OCI-LY3 (cell line): ENCODE data around the gene SMAD6.

ENCODE experiments used
- H2AFZ ChIP-seq: fragments of 200-600, 300-600 bp; shearing (Covaris generic); 2 replicates; pipeline ENCODE4 v1.6.0; 2014; ENCODE audit warnings: antibody characterized with exemption, low read depth, low read length
- H3K27ac ChIP-seq: fragments of 200-600, 300-600 bp; sonication (generic); 2 replicates; pipeline ENCODE4 v1.5.1; 2014; ENCODE audit warnings: mild to moderate bottlenecking, low read length, moderate library complexity, mixed read lengths
- H3K27me3 ChIP-seq: fragments of 200-600, 300-600 bp; sonication (generic); 2 replicates; pipeline ENCODE4 v1.6.1; 2014; ENCODE audit warnings: low read depth, low read length, mixed read lengths
- H3K36me3 ChIP-seq: fragments of 200-600, 300-600 bp; sonication (generic); replicated peaks from 2 replicates; pipeline ENCODE3; 2014; ENCODE audit warnings: low read depth, low read length, mixed read lengths
- H3K4me1 ChIP-seq: fragments of 300-600, 200-600 bp; sonication (generic); 2 replicates; pipeline ENCODE4 v1.6.1; 2014; ENCODE audit warnings: low read length, mixed read lengths
- H3K4me2 ChIP-seq: fragments of 200-600, 300-600 bp; sonication (generic); 2 replicates; pipeline ENCODE4 v1.6.1; 2014; ENCODE audit warnings: low read length, mixed read lengths
- H3K4me3 ChIP-seq: fragments of 300-600, 200-600 bp; sonication (generic); 2 replicates; pipeline ENCODE4 v1.5.1; 2014; ENCODE audit warnings: antibody characterized with exemption, mild to moderate bottlenecking, low read length, moderate library complexity
- H3K79me2 ChIP-seq: fragments of 300-600, 200-600 bp; shearing (Covaris generic); 2 replicates; pipeline ENCODE4 v1.6.1; 2014; ENCODE audit warnings: mild to moderate bottlenecking, low read length, mixed read lengths
- H3K9ac ChIP-seq: fragments of 300-600, 200-600 bp; shearing (Covaris generic); 2 replicates; pipeline ENCODE4 v1.6.0; 2014; ENCODE audit warnings: mild to moderate bottlenecking, low read length, moderate library complexity
- H3K9me3 ChIP-seq: fragments of 200-600, 300-600 bp; shearing (Covaris generic); 2 replicates; pipeline ENCODE4 v1.6.1; 2014; ENCODE audit warnings: low read length, mixed read lengths; ENCODE audit not compliant: insufficient read depth
- H4K20me1 ChIP-seq: fragments of 200-600, 300-600 bp; sonication (generic); 2 replicates; pipeline ENCODE4 v1.6.1; 2016; ENCODE audit warnings: low read length, mixed read lengths; ENCODE audit not compliant: insufficient read depth
- CTCF ChIP-seq: fragments of 200-600, 300-600 bp; sonication (generic); IDR thresholded peaks from 2 replicates; pipeline ENCODE4 v1.5.1; 2014; ENCODE audit warnings: antibody characterized with exemption, low read length, low read depth
- EZH2phosphoT487 ChIP-seq: fragments of 200-600 bp; shearing (Covaris generic); IDR thresholded peaks from 2 replicates; pipeline ENCODE4 v1.6.1; 2018; ENCODE audit warnings: antibody characterized with exemption, mixed run types, low read depth

The SMAD6 gene

GRCh38 chr15:66726386-66726785, 24.4 kb downstream of the SMAD6 start:
- Histone ChIP-seq H3K9me3 (no peaks in the 10 kb centered on the region), H4K20me1 (no peaks in the 10 kb centered on the region), H3K4me2 (no peak overlapping the region), H3K9ac (no peak overlapping the region), H3K27me3 (no peaks in the 10 kb centered on the region), H3K79me2 (no peaks in the 10 kb centered on the region), H2AFZ (no peak overlapping the region), H3K36me3 (no peaks in the 10 kb centered on the region), H3K4me1 (no peaks in the 10 kb centered on the region), H3K27ac (no peak overlapping the region), H3K4me3 (no peak overlapping the region)
- TF ChIP-seq EZH2phosphoT487 (no peak), CTCF (no peak)

- no peaks in the 10 kb centered on the region for H3K36me3 ChIP-seq
- no peak for TF ChIP-seq CTCF
- no peak for TF ChIP-seq EZH2phosphoT487
- no peak overlapping the region for H2AFZ ChIP-seq
- no peaks in the 10 kb centered on the region for H3K4me1 ChIP-seq
- no peak overlapping the region for H3K4me2 ChIP-seq
- no peaks in the 10 kb centered on the region for H3K79me2 ChIP-seq
- H3K27me3 ChIP-seq = no peaks in the 10 kb centered on the region
- no peaks in the 10 kb centered on the region for H4K20me1 ChIP-seq
- H3K4me3 ChIP-seq = no peak overlapping the region
- no peaks in the 10 kb centered on the region for H3K9me3 ChIP-seq
- no peak overlapping the region for H3K9ac ChIP-seq
- H3K27ac ChIP-seq = no peak overlapping the region
These were observed 27.4 kb downstream of the SMAD6 start for GRCh38 chr15:66729331-66729951.

GRCh38 chr15:66730168-66731021, 28.4 kb downstream of the SMAD6 start:
- no peaks in the 10 kb centered on the region for H3K27me3 ChIP-seq
- no peak overlapping the region for H3K4me2 ChIP-seq
- no peaks in the 10 kb centered on the region for H3K9me3 ChIP-seq
- H2AFZ ChIP-seq = no peak overlapping the region
- no peak overlapping the region for H3K4me3 ChIP-seq
- no peak overlapping the region for H3K27ac ChIP-seq
- H3K36me3 ChIP-seq = no peaks in the 10 kb centered on the region
- no peak overlapping the region for H3K9ac ChIP-seq
- no peaks in the 10 kb centered on the region for H4K20me1 ChIP-seq
- no peaks in the 10 kb centered on the region for H3K4me1 ChIP-seq
- H3K79me2 ChIP-seq = no peaks in the 10 kb centered on the region
- TF ChIP-seq CTCF (no peak), EZH2phosphoT487 (no peak)

- Histone ChIP-seq H3K27ac (no peak overlapping the region), H2AFZ (no peak overlapping the region), H4K20me1 (no peaks in the 10 kb centered on the region), H3K4me1 (peaks cover 11% of the 10 kb centered on the region; the same call in 1 of the 2 replicates), H3K9ac (no peak overlapping the region), H3K27me3 (no peaks in the 10 kb centered on the region), H3K4me3 (no peak overlapping the region), H3K4me2 (no peak overlapping the region), H3K36me3 (no peaks in the 10 kb centered on the region), H3K79me2 (no peaks in the 10 kb centered on the region), H3K9me3 (no peaks in the 10 kb centered on the region)
- TF ChIP-seq CTCF = no peak
- no peak for TF ChIP-seq EZH2phosphoT487
These were observed 31.9 kb downstream of the SMAD6 start for GRCh38 chr15:66733976-66734375.
